ENCODE data around the gene CXADR.
A peak's percentile ranks its signal among the peaks of the same experiment; 100 is the strongest.
"Not testable (repeated sequence)": the region's sequence is repeated elsewhere in the genome, so short reads cannot be mapped to it uniquely, and the experiment has no call there.

Gene CXADR

GRCh38 chr21:17506951-17507350 is 5.9 kb upstream of the CXADR start:
- peak; percentile 10 for DNase-seq

DNA sequence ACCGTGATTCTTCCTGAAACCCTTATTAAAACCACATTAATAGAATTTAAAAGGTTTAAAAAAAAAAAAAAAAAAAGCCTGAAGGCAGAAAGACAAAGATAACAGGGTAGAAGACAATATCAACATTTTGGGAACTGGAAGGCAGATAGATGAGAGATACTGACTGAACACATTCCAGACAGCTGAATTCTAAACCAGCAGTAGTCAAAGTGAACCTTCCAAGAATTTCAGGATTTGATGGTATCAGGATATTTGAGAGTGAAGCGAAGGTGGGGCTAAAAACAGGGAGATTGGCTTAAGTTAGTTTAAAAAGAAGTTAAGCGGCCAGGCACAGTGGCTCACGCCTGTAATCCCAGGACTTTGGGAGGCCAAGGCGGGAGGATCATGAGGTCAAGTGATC is 5.3 kb upstream of the CXADR start:
- no peak for DNase-seq

DNA sequence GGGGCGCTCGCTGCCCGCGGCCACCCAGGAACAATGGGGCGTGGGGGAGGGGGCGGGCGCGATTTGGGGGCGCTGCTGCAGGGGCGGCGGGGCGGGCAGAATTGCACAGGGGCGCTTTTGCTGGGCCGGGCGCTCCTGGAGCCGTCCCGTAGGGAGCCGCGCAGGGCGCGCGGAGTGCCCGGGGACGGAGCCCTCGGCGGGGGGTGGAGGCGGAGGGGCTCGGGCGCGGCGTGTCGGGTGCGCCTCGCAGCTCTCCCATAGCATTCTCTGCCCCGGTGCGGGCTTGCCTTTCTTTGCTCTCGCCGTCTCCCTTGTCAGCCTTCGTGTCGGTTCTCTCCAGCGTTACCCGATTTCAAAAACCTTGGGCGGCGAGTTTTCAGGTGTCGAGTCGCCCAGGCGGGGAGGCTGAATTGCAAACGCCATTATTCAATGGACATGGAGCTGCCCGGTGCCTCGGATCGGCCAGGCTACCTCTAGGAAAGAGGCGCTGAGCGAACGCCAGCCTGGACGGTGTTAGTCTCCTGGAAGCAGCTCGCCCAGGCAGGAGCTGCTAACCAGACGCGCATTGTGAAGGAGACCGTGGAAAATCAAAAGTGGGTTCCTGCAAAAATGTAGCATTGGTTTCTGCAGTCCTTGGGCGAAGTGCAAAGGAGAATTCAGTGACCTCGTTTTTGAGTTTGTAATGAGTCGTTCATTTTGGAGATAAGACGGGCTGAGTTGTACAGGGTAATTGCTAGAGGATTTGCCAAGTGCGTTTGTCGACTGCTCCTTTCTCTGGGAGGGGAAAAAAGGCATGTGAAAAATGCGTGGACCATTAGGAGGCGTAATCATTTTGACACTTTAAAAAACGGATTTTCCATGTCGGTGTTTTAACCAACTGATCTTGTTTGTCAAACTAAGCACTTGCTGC is 626 bp downstream of the CXADR start:
- DNase-seq, result peak; percentile 56

DNA sequence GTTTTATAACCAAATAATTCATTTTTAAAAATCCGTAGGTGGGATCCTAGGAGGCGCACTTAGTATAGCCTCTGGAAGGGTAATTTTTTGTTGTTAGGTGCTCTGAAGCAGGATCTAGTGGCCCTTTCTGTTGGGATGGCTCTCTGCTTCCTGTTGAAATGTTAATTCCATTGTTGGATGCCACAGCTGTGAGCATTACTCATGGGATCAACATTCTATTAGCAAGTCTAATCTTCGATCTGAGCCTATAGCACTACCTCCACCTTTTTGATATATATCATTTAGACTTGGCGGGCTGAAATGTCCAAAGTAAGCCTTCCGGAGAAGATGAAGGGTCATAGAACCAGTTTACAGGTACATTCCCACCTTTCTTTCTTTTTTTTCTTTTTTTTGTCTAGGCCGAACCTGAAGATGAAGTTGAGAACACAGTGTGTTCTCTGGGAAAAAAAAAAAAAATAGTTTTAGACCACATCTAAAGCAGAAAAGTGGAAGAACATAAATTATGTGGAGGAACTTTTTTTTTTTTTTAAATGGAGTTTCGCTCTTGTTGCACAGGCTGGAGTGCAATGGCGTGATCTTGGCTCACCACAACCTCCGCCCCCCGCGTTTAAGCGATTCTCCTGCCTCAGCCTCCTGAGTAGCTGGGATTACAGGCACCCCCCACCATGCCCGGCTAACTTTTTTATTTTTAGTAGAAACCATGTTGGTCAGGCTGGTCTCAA is 1.4 kb downstream of the CXADR start:
- no peak for DNase-seq

- not testable (repeated sequence) for DNase-seq
These were observed 4.2 kb downstream of the CXADR start for GRCh38 chr21:17517008-17517407.

- peak; percentile 25 for DNase-seq
These were observed 6.4 kb downstream of the CXADR start for GRCh38 chr21:17519208-17519738.

GRCh38 chr21:17519965-17520609 is 7.2 kb downstream of the CXADR start:
- no peak for DNase-seq

- DNase-seq, result no peak
These were observed 10.2 kb downstream of the CXADR start for GRCh38 chr21:17523007-17523451.

- DNase-seq, result not testable (repeated sequence)
These were observed 11.2 kb downstream of the CXADR start for GRCh38 chr21:17523979-17524494.

DNA sequence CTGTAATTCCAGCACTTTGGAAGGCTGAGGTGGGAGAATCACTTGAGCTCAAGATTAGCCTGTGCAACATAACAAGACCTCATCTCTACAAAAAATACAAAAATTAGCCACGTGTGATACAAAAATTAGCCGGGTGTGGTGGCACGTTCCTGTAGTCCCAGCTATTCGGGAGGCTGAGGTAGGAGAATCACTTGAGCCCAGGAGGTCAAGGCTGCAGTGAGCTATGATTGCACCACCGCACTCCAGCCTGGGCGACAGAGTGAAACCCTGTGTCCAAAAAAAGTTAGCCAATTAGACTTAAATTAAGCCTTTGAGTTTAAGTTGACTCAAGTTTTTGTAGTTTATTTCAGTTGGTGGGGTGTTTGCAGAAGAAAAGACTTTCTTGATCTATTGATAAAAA is 11.8 kb downstream of the CXADR start:
- no peak for DNase-seq

DNA sequence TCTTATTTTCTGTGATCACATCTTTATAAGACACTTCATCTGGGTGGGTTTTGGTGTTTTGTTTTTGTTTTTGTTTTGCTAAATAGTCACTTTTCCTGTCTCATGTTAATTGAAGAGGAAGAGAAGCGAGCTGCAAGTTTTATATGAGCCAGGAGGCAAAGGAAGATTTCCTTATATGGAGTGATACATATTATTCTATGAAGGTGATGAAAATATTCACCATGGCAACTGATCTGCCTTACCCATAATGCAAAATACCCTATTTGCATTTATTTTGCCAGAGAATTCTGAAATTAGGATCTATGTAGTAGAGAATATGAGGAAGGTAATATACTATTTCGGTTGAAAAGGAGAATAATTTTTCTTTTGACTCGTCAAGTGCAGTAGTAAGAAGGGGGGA is 13.9 kb downstream of the CXADR start:
- no peak for DNase-seq

- DNase-seq, result no peak
These were observed 14.4 kb downstream of the CXADR start for GRCh38 chr21:17527240-17527639.

DNA sequence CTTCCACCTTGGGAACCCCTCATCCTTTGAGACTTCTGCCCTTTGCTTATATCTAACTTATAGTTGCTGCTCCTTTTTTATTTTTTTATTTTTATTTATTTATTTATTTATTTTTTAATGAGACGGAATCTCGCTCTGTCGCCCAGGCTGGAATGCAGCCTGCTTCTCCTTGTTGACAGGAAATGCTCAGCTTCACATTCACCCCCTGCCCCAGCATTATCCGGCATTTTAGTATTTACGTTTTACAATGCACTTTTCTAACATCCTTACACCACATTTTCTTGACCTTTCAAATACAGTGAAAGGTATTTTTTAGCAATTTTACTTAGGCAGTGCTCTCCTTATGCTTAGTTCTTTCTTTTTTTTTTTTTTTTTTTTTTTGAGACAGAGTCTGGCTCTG is 14.9 kb downstream of the CXADR start:
- no peak for DNase-seq

- no peak for DNase-seq
These were observed 16.8 kb downstream of the CXADR start for GRCh38 chr21:17529648-17530047.

DNA sequence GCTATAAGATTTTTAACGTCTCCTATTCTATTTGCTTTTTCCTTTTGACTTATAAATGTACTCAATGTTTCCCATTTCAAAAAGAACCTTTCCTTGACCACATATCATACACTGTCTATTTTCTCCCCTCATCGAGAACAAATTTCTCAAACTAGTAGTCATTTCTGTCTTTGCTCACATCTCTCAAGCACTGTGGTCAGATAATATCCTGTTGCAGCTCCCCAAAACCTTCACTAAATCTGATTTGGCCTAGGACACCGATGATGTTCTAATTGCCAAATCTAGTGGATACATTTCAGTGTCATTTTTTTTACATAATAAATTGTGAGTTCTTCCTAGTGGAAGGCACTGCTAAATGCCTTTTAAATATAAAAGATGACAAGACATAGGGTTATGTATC is 19.4 kb downstream of the CXADR start:
- DNase-seq, result no peak

GRCh38 chr21:17536381-17536780 is 23.5 kb downstream of the CXADR start:
- DNase-seq, result no peak

DNA sequence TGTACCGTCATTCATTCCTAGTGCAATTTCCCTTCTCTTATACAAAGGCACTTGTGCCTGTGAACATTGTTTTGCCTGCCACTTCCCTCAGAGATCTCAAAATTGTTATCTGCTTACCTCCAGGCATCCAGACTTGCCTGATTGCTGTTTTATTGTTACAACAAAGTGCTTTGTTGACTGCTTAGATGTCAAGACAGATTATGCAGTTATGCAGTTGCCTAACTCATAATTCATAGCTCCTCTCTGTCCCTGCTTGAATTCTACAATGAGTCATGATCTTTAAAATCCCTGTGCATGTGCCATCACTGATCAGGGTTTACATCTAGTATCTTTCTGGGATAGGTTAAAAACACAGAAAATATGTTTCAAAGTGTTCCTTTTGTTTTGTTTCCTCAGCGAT is 24.5 kb downstream of the CXADR start:
- peak; percentile 33 for DNase-seq

GRCh38 chr21:17538576-17538975 is 25.7 kb downstream of the CXADR start:
- no peak for DNase-seq

GRCh38 chr21:17539323-17539722 is 26.5 kb downstream of the CXADR start:
- DNase-seq, result no peak

DNA sequence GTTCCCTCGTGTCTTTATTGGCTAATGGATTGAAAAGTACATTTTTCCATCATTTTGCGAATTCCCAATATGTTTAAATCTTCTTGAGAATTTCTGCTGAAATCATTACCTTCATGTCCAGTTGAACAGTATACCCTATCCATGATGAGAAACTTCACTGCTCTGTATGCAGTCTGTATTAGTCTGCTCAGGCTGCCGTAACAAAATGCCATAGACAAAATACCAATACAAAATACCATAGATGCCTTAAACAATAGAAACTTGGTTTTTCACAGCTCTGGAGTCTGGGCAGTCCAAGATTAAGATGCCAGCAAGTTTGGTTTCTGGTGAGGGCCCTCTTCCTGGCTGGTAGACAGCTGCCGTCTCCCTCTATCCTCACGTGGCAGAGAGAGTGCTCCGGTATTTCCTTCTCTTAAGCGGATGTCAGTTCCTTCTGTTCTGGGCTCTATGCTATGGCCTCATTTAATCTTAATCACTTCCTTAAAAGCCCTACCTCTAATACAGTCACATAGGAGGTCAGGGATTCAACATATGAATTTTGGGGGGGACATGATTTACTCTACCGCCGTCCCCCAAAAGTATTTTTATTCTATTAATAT is 27.0 kb downstream of the CXADR start:
- DNase-seq, result no peak

DNA sequence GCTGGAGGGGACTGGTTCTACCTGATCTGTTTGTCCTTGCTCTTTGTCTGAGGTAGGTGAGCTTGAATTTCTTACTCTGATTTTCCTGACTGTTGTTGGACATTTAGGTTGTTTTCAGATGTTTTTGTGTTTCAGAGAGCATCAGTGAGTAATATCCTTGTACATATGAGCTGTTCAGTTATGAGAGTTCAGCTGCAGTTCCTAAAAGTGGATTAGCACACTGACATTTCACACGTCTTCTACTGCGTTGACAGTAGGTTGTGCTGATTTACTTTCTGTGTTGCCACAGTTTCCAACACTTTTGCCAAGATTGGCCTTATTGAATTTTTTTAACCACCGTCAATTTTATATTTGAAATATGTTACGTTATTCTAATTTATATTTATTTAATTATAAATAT is 27.7 kb downstream of the CXADR start:
- no peak for DNase-seq

DNA sequence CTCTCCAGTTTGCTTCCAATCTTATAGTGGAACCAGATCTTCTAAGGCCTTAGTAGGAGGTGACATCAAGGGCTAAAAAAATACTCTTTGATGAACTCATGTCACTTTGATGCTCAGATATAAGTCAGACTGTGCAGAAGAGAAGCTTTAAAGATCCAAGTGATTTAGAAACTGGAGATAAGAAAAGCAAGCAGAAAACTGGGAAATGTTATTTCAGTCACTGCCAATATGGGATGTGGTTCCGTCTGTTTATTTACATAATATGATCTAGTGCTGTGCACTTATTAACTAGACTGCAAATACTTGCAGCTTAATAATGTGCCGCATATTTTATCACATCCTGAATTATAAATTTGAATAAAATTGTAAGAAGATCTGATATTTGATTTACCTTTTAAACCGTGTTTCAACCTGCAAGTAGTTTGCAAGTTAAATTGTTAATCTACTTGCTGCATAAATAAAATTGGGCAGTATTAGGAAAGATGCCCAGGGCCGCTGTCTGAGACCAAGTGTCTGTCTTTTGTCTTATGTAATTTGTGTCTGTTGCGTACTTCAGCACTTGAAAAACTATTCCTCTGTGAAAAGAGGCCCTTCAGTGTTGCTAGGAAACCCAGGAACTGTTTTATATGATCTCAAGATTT is 29.6 kb downstream of the CXADR start:
- no peak for DNase-seq
